Hindlimb muscle (tissue), 1 donor: ENCODE data around the gene C15orf61. TPM values are rescaled to one million over a fixed set of nuclear protein-coding genes. Genes with fewer than 3 reads are reported as not detected.

Source experiments
- DNase-seq: peaks from one replicate; pipeline ENCODE4 v3.0.0-alpha.2; 2013
- polyA plus RNA-seq: library from polyadenylated mRNA; unstranded; fragments of 120-200 nt; gene quantifications from one replicate; pipeline ENCODE4 v1.2.1, GENCODE V29; 2013; ENCODE audit not compliant: insufficient read length

C15orf61 gene
- polyA plus RNA-seq, 1 donor = 8.7 TPM

DNA sequence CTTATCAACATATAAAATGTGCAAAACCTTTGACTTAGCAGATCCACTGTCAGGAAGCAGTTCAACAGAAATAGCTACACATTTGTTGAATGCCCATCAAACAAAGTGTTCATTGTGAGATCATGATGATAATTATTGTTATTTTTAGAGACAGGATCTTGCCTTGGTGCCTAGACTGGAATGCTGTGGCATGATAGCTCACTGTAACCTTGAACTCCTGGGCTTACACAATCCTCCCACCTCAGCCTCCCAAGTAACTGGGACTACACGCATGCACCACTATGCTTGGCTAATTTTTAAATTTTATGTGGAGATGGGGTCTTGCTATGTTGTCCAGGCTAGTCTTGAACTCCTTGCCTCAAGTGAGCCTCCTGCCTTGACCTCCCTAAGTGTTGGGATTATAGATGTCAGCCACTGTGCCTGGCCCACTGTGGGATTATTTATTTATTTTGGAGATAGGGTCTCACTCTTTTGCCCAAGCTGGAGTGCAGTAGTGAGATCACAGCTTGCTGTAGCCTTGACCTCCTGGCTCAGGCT is 30.3 kb downstream of the C15orf61 start:
- DNase-seq = no peak

DNA sequence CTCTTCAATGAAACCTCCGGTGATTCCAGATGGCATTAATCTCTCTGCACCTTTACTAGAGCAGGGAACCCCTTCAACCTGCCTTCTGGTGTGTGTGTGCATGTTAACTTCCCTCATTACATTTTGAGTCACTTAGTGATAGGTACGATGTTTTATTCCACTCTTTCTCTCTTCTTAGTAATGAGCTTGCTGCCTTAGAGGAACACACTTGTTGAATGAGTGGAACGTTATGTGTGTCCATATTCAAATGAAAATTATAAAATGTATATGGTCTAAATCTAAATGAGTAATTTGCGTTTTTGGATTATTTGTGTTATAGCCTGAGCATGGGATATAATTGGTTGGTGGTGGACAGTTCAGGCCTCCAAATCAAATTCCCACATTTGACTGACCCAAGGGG is 33.6 kb downstream of the C15orf61 start:
- DNase-seq = no peak

DNA sequence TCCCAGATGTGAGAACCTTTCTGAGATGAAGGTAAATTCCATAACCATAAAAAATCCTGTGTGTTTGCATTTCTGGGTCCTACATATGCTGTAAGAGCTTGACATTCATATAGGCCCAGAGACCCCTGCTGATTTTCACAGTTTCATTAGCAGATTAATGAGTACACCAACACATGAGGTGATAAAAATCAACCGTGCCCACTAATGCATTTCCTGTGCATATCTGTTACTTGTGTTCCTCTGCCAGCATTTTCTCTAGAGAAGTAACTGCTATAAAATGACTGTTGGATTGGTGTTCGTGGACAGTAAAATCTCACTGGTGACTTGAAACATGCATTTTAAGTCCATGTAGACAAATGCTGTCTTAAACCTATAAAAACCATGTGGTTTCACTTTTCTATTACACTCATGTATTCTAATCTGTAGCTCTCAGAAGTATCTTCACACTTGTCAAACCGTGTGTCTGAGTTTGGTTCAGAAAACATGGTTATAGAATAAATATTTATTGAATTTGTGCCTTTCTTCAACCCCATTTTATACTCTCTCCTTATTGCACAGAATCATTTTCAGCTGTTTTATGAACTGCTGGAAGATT is 36.1 kb downstream of the C15orf61 start:
- no peak for DNase-seq

DNA sequence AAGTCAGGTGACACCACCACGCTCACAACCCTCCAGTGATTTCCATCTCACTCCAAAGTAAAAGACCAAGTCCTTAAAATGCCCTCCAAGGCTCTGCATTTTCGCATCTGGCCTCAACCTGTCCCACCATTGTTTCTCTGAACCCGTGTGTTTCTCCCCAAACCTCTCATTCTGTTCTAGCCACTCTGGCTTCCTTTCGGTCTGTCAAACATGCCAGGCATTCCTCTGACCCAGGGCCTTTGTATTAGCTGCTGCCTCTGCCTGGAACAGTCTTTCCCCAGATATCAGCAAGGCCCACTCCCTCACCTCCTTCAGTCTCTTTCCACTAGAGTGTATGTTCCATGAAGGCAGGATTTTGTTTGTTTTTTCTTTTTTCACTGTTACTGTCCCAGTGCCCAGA is 37.6 kb downstream of the C15orf61 start:
- DNase-seq = no peak

DNA sequence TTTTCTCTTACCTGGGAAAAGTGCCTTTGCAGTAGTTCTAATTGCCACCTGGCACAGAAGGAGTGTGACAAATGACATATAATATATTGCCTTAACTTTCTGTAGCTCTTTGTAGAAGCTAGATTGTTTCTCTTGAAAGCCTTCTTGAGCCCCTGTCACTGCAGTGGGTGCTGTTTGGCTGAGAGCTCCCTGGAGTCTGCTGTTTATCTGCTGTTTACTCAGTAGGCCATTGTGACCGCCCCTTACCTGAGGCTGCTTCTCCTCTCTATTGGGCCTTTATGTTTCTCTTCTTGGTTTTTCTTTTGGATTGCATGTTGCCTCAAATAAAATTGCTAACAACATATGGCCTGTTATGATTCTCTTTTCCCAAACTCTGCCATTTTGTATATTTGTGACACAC is 38.2 kb downstream of the C15orf61 start:
- DNase-seq = no peak

DNA sequence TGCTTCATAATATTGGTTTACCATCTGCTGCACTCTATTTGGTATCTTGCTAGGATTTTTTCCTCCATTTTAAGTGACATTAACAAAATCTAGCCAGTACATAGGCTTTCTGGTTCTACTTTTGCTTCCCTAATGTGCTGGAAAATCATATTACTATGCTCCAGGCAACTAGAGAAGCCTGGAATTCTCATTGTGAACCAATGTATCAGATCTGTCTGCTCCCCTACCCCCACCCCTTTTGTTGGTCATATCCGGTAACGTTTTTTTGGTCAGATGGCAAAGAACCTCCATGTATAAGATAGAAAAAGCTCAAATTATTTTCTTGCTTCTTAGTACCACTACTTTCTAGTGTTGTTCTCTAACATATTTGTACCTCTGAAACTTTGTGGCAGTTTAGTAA is 38.6 kb downstream of the C15orf61 start:
- DNase-seq = no peak

DNA sequence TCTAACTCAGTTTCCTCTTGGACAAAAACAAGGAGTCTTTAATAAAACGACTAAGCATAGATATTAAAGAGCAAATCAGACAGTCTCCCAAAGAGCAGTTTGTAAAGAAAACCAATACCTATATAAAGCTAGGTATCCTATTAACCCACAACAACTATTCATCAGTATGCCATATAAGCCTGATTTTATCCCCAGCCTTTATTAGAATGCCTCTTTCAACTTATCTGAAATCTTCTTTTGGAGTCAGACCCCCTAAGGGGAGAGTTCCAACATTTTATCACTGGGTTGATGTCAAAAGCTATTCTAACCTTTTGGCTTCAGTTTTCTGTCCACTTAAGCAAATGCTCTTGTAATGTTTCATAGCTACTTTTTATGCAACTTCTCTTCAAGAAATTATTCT is 39.4 kb downstream of the C15orf61 start:
- DNase-seq = no peak

DNA sequence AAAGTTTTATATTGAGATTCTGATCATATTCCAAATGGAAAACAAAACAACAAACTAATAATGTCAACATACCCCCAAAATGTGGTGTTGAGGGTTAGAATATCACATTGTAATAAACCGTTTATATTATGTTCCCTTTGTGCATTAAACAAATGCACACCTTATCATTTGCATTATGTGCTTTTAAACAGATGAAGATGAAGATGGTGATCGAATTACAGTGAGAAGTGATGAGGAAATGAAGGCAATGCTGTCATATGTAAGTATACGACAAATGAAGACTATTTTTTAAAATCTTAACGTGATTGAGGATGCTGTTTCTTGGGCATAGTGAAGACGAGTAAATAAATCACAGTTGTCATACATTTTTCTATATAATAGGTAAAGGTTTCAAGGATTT is 42.2 kb downstream of the C15orf61 start:
- DNase-seq = no peak

DNA sequence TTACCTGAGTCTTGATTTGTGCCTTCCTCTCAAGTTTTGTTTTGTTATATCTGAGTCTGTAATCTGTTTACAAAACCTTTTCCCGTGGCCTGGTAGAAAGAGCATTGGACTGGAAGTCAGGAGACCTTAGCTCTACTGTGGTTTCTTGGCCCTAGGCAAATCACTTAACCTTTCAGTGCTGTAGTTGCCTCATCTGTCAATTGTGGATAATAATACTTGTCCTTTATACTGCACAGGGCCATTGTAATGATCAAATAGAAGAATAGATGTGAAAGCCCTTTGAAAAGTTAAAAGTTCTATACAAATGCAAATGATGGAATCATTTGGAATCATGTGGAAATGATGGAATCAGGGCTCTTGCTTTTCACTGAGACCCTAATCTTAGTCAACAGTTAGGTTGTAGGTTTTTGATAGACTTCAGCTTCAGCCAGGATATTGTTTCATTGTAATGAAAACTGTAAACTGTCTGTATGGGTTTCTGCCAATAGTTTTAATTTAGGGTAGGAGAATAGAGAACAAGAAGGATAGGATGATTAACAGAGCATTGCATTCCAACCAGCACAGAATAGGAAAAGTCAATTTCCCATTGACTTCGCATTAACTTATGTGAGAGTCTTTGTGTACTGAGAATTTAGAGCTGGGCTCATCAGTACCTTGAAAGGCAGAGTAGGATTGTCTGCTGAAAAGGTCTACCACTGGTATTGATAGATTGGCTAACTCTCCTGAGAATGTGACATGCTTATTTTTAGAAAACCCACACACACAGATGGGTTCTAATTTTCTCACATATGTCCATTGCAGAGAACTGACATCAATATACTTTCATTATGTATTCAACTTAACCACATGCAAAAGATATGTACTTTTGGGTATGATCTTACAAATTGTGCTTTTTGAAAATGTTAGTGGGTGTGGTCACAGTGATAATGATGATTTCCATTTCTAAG is 43.4 kb downstream of the C15orf61 start:
- no peak for DNase-seq

DNA sequence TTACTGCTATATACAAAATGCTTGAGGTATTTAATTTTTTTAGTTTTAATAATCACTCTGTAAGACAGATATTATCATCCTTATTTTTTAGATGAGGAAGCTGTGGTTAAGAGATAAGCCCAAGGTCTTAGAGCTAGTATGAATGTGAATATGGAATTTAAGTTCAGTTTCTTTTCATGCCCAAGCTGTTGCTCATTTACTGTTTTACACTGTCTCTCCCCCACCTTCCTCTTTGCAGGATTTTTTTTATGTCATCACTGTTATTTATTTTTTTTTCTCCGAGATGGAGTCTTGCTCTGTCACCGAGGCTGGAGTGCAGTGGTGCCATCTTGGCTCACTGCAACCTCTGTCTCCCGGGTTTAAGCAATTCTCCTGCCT is 44.0 kb downstream of the C15orf61 start:
- DNase-seq = no peak

DNA sequence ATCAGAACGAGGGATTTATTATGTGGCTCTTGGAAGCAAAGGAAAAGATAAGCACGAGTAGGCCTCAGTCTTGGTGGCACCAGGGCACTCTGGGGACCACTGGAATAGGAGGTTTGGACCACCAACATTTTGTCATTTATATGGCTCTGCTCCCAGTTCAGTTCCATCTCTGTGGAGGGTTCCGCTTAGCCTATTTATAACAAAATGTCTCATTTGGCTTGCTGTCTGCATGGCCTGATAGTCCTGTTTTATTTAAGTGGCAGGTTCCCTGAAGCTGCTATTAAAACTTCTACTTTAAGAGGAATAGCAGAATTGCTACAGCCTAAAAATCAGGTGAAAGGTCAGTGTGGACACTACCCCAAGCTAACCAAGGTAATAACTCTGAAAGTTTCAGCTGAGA is 48.7 kb downstream of the C15orf61 start:
- DNase-seq = no peak

DNA sequence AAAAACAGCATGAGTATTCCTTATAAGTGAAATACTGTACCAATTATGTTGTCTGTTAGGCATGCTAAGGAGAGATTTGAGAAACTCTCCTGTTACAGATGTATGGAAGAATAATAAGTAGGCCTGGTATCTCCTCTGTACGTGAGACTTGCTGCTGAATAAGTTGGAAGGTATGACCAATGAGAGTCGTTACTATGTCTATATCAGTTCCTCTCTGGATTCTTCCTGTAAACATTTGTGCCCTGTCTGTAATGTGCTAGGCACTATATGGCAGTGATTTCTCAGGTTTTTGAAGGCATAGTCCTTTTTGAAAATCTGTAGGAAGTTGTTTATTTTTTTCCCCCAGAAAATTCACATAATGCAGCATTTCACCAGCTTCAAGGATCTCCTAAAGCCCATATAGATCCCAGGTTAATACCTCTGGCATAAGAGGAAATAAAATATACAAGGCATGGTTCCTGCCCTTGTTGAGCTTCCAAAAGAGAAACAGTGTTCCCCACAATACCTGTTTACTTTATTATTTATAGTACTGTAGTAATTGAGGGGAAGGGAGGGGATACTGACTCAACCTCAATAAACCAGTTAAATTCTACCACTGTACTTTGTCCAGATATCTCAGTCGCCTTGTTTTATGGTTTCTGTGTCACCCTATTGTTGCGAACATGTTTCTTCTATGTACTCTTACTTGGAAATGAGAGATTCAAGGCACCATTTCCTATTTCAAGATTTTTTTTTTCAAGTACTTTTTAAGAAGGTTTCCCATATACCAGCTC is 50.1 kb downstream of the C15orf61 start:
- no peak for DNase-seq

DNA sequence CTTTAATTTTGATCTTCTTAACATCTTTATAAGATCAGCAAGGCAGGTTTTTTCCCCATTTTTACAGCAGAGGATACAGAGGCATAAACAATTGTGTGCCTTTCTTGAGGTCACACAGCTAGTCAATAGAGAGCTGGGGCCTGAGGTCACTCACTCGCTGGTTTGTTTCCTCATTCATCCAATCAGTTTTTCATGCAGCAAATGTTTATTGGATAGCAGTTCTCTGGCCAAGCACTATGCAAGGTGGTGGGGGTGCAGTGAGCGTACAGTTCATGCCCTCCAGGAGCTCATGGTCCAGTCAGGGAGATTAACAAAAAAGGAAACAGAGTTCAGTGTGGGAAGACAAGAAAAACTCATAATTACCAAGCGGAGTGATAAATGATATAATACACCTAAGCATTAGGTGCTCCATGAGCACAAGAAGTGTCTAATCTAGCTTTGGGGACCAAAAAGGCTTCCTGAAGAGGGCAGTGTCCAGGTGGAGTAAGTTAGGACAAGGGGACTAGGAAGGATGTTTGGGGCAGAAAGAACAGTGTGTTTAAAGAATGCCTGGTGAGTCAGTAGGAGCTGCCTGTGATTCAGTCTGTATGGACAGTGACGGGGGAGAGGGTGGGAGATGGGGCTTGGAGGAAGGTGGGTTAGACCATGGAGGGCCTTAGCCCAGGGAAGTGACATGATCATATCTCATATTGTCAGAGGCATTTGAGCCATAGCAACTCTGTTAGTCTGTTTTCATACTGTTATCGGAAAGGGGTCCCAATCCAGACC is 50.9 kb downstream of the C15orf61 start:
- no peak for DNase-seq

DNA sequence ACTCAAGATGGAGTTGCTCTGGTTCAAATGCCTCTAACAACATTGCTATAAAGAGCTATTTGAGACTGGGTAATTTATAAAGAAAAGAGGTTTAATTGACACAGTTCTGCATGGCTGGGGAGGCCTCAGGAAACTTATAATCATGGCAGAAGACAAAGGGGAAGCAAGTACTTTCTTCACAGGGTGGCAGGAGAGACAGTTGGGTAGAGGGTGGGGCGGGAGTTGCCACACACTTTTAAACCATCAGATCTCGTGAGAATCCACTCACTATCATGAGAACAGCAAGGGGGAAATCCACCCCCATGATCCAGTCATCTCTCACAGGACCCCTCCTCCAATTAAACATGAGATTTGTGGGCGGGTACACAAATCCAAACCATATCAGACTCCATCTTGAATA is 52.3 kb downstream of the C15orf61 start:
- DNase-seq = no peak

DNA sequence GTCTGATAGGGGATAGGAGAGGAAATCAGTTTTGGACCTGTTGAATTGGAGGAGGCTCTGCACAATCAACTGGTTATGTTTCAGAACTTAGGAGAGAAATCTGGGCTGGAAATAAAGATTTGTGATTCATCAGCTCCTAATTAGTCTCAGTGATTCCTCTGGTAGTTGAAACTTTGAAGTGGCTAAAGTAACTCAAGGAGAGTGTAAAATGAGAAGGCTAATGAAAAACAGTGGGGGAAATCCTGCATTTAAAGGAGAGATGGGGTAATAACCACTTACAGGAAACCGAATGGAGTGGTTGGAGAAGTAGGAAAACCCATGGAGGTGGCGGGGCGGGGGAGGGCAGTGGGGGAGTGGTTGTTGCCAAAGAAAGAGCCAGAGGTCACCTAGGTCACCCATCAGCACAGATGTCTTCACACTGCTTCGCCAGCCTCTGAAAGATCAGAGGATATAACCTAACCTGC is 54.1 kb downstream of the C15orf61 start:
- no peak for DNase-seq

DNA sequence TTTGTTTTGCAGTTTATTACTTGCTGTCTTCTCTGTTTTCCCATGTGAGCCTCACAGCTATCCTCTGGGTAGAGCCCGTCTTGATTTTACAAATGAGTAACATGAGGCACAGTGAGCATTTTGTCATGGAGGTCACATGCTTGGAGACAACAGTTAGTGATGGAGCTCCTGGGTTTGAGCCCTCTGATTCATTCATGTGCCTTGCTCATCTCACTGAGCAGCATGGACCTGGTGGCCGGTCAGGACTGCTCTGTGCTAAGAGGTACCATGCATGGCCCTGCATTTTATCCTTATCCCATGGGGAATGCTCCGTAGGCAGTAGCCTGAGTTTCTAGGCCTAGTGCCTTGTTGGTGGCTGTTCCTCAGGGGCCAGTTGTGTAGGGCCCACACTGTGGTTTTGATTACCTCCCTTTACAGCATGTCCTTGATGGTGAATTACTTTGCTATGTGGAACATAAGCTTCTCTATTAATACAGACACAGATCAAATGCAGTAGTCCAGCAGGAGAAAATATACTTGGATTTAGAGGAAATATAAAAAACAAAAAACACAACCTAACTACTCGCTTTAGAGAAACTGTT is 57.2 kb downstream of the C15orf61 start:
- no peak for DNase-seq

DNA sequence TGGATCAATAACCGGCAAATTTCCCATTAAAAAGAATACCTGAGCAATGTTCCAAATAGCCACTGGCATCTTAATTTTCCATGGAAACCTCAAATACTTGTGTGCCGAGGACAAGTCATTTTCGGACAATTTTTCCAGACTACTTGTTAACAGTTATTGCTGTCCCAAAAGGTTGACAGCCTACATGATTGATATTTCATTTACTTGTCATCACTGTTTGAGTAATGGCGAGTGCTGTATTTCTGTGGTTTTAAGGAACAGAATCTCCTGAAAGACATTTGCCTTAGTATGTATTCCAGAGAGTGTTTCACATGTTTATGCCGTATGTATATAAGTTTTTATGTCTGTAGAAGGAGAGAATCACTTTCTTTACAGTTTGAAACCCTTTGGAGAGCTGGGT is 58.2 kb downstream of the C15orf61 start:
- no peak for DNase-seq
